Neural progenitor cell (in vitro differentiated cells): Measurements from ENCODE around the gene SUPT7L. TPM values are rescaled to one million over a fixed set of nuclear protein-coding genes. Genes with fewer than 3 reads are reported as not detected.

Experiments used
- DNase-seq: peaks from one replicate; pipeline ENCODE4 v3.0.0-alpha.2; 2016; ENCODE audit warnings: low spot score
- H2AFZ ChIP-seq: fragments of 200-600 bp; sonication (generic); replicated peaks from 2 replicates; pipeline ENCODE4 v1.6.1; 2016; ENCODE audit warnings: antibody characterized with exemption
- H3F3A ChIP-seq: fragments of 200-600 bp; sonication (generic); 2 replicates; pipeline ENCODE4 v1.6.1; 2016; ENCODE audit warnings: antibody characterized with exemption, low read depth
- H3K27ac ChIP-seq: fragments of 200-600 bp; sonication (generic); 2 replicates; pipeline ENCODE4 v1.5.1; 2016; ENCODE audit warnings: mild to moderate bottlenecking
- H3K27me3 ChIP-seq: fragments of 200-600 bp; sonication (generic); 2 replicates; pipeline ENCODE4 v1.6.1; 2016; ENCODE audit warnings: mild to moderate bottlenecking, moderate library complexity
- H3K36me3 ChIP-seq: fragments of 200-600 bp; sonication (generic); 2 replicates; pipeline ENCODE4 v1.5.1; 2016
- H3K4me1 ChIP-seq: fragments of 200-600 bp; sonication (generic); 2 replicates; pipeline ENCODE4 v1.6.1; 2016; ENCODE audit warnings: mixed run types
- H3K4me2 ChIP-seq: fragments of 200-600 bp; sonication (generic); 2 replicates; pipeline ENCODE4 v1.6.1; 2016
- H3K4me3 ChIP-seq: fragments of 200-600 bp; sonication (generic); 2 replicates; pipeline ENCODE4 v1.5.1; 2016
- H3K79me2 ChIP-seq: fragments of 200-600 bp; sonication (generic); 2 replicates; pipeline ENCODE4 v1.6.1; 2016; ENCODE audit warnings: low read depth
- H3K9ac ChIP-seq: fragments of 200-600 bp; sonication (generic); 2 replicates; pipeline ENCODE4 v1.6.1; 2016
- H3K9me3 ChIP-seq: fragments of 200-600 bp; sonication (generic); 2 replicates; pipeline ENCODE4 v1.5.1; 2016; ENCODE audit warnings: low read depth
- H4K20me1 ChIP-seq: fragments of 200-600 bp; sonication (generic); 2 replicates; pipeline ENCODE4 v1.6.1; 2016; ENCODE audit warnings: low read depth
- H3K27ac Mint-ChIP-seq: 3 replicates; pipeline ENCODE4 v1.8.0; 2021; ENCODE audit warnings: mixed read lengths
- H3K27me3 Mint-ChIP-seq: 2 replicates; pipeline ENCODE4 v1.8.0; 2022; ENCODE audit warnings: low read depth, mild to moderate bottlenecking, inconsistent platforms, moderate library complexity, mixed read lengths; ENCODE audit not compliant: insufficient read depth
- H3K36me3 Mint-ChIP-seq: 3 replicates; pipeline ENCODE4 v1.8.0; 2021; ENCODE audit warnings: mixed read lengths
- H3K4me1 Mint-ChIP-seq: 3 replicates; pipeline ENCODE4 v1.8.0; 2021; ENCODE audit warnings: mixed read lengths
- H3K4me3 Mint-ChIP-seq: 3 replicates; pipeline ENCODE4 v1.8.0; 2021; ENCODE audit warnings: mild to moderate bottlenecking, moderate library complexity, mixed read lengths
- H3K9me3 Mint-ChIP-seq: 3 replicates; pipeline ENCODE4 v1.8.0; 2020; ENCODE audit warnings: mixed read lengths
- CTCF ChIP-seq: fragments of 200-600 bp; sonication (generic); IDR thresholded peaks from 2 replicates; pipeline ENCODE4 v1.5.1; 2017; ENCODE audit warnings: antibody characterized with exemption, mild to moderate bottlenecking
- EZH2 ChIP-seq: fragments of 200-600 bp; sonication (generic); IDR thresholded peaks from 2 replicates; pipeline ENCODE4 v1.6.1; 2017; ENCODE audit warnings: antibody characterized with exemption, mild to moderate bottlenecking, moderate library complexity
- EZH2phosphoT487 ChIP-seq: fragments of 200-600 bp; sonication (generic); IDR thresholded peaks from 2 replicates; pipeline ENCODE4 v1.6.1; 2017; ENCODE audit warnings: antibody characterized with exemption
- total RNA-seq: library from RNA; depleted of rRNA; stranded (reverse); fragments of >200 nt; gene quantifications from 2 replicates; pipeline ENCODE4 v1.2.3, GENCODE V29; 2015; ENCODE audit warnings: low replicate concordance

Gene SUPT7L
- total RNA-seq, 1 donor from 2014 or later = 43.5 TPM

GRCh38 chr2:27697660-27698059 lies 34.2 kb upstream of the SUPT7L start:
- no peak overlapping the region for H3K4me2 ChIP-seq
- TF ChIP-seq EZH2 (no peak), CTCF (no peak), EZH2phosphoT487 (no peak)

DNA sequence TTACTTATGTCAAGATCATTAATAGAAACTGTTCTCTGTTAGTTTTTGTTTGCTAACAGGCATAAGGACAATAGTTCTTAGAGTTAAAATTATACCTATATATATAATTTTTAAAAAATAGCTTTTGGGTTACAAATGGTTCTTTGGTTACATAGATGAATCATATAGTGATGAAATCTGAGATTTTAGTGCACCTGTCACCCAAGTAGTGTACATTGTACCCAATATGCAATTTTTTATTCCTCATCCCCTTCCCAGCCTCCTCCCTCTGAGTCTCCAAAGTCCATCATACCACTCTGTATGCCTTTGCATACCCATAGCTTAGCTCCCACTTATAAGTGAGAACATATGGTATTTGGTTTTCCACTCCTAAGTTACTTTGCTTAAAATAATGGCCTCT lies 26.6 kb upstream of the SUPT7L start:
- H3K27ac ChIP-seq = no peak overlapping the region
- H3K4me1 ChIP-seq = no peaks in the 10 kb centered on the region
- no peaks in the 10 kb centered on the region for H3K27me3 Mint-ChIP-seq
- H3K9ac ChIP-seq = no peak overlapping the region
- no peaks in the 10 kb centered on the region for H3K27me3 ChIP-seq
- H3K4me3 Mint-ChIP-seq = no peak overlapping the region
- H3K36me3 Mint-ChIP-seq = peaks cover 2% of the 10 kb centered on the region
- no peaks in the 10 kb centered on the region for H3K4me1 Mint-ChIP-seq
- no peaks in the 10 kb centered on the region for H3F3A ChIP-seq
- no peak for DNase-seq
- no peak overlapping the region for H2AFZ ChIP-seq
- H3K79me2 ChIP-seq = no peaks in the 10 kb centered on the region
- H3K9me3 Mint-ChIP-seq = no peaks in the 10 kb centered on the region
- no peak for TF ChIP-seq EZH2phosphoT487
- no peak overlapping the region for H3K4me3 ChIP-seq
- no peak overlapping the region for H3K27ac Mint-ChIP-seq
- H3K9me3 ChIP-seq = no peaks in the 10 kb centered on the region
- H4K20me1 ChIP-seq = no peaks in the 10 kb centered on the region
- no peak overlapping the region for H3K4me2 ChIP-seq
- peaks cover 6% of the 10 kb centered on the region for H3K36me3 ChIP-seq

More at GRCh38 chr2:27697660-27698059, 34.2 kb upstream of the SUPT7L start:
- Histone ChIP-seq H3K79me2 (no peaks in the 10 kb centered on the region), H3K27me3 (no peaks in the 10 kb centered on the region), H3F3A (no peaks in the 10 kb centered on the region), H3K9ac (no peak overlapping the region), H4K20me1 (no peaks in the 10 kb centered on the region), H3K27ac (no peak overlapping the region), H3K36me3 (peaks cover 6% of the 10 kb centered on the region), H3K4me1 (no peaks in the 10 kb centered on the region), H3K4me3 (no peak overlapping the region), H2AFZ (no peak overlapping the region), H3K9me3 (no peaks in the 10 kb centered on the region)
- H3K4me3 Mint-ChIP-seq = no peak overlapping the region
- peaks cover 11% of the 10 kb centered on the region for H3K4me1 Mint-ChIP-seq
- DNase-seq = no peak
- H3K9me3 Mint-ChIP-seq = no peaks in the 10 kb centered on the region
- H3K27me3 Mint-ChIP-seq = peaks cover 5% of the 10 kb centered on the region
- H3K36me3 Mint-ChIP-seq = peaks cover 5% of the 10 kb centered on the region
- H3K27ac Mint-ChIP-seq = no peak overlapping the region

DNA sequence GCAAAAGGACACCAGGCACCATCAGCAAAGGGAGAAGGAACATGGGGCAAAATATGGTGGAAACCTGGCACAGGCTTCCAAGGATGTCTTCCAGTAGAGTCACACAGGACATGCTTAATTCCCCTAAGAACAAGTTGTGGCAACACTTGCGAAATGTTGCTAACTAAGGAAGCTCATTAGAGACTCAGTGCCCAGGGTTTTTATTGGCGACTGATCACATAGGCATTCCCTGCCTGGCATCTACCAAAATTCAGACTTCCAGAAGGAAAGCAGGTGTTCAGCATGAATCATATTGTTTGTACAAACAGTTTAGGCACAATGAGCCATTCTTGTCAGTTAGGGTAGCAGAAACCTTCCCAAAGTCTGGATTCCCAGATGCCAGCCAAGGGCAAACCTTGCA lies 26.0 kb upstream of the SUPT7L start:
- no peaks in the 10 kb centered on the region for H3K9me3 Mint-ChIP-seq

More for the DNA sequence above, 26.0 kb upstream of the SUPT7L start:
- Histone ChIP-seq H3K4me1 (no peaks in the 10 kb centered on the region), H3F3A (no peaks in the 10 kb centered on the region), H2AFZ (no peak overlapping the region), H3K36me3 (peaks cover 6% of the 10 kb centered on the region), H3K4me2 (no peak overlapping the region), H3K4me3 (no peak overlapping the region), H3K9me3 (no peaks in the 10 kb centered on the region), H3K27ac (no peak overlapping the region), H3K27me3 (no peaks in the 10 kb centered on the region), H4K20me1 (no peaks in the 10 kb centered on the region), H3K79me2 (no peaks in the 10 kb centered on the region), H3K9ac (no peak overlapping the region)
- Mint-ChIP-seq H3K36me3 (peaks cover 5% of the 10 kb centered on the region), H3K4me1 (no peaks in the 10 kb centered on the region), H3K27ac (no peak overlapping the region), H3K4me3 (no peak overlapping the region), H3K27me3 (no peaks in the 10 kb centered on the region)
- TF ChIP-seq EZH2 (no peak), CTCF (no peak), EZH2phosphoT487 (no peak)
- DNase-seq = no peak
